ENCODE data around the gene DPP4. TPM values are rescaled to one million over a fixed set of nuclear protein-coding genes. Genes with fewer than 3 reads are reported as not detected.

Gene DPP4
- total RNA-seq, 1 donor from 2014 or later = 137 TPM

GRCh38 chr2:161992531-161992930 is 81.5 kb downstream of the DPP4 start:
- intact Hi-C loops (cut with micrococcal nuclease) = loop anchor here (1.0 to 10.0 kb wide), 9 partner anchors 12 to 828 kb away; partner anchors contain the start of genes DPP4, IFIH1 and TANK

- intact Hi-C loops (cut with micrococcal nuclease) = loop anchor here (1.0 to 10.0 kb wide), 9 partner anchors 12 to 827 kb away; partner anchors contain the start of genes DPP4, IFIH1 and TANK
Measured at GRCh38 chr2:161991991-161992390, 82.0 kb downstream of the DPP4 start.

GRCh38 chr2:161990741-161991140 is 83.3 kb downstream of the DPP4 start:
- intact Hi-C loops (cut with micrococcal nuclease) = loop anchor here (5.0 to 10.0 kb wide), 5 partner anchors 67 to 826 kb away; partner anchors contain the start of genes DPP4, IFIH1 and TANK

- intact Hi-C loops (cut with micrococcal nuclease) = loop anchor here (5.0 to 10.0 kb wide), 5 partner anchors 67 to 825 kb away; partner anchors contain the start of genes DPP4, IFIH1 and TANK
Measured at GRCh38 chr2:161990036-161990435, 84.0 kb downstream of the DPP4 start.

- intact Hi-C loops (cut with micrococcal nuclease) = no loop called here
Measured at GRCh38 chr2:161988589-161988988, 85.4 kb downstream of the DPP4 start.

GRCh38 chr2:161987311-161987710 is 86.7 kb downstream of the DPP4 start:
- intact Hi-C loops (cut with micrococcal nuclease) = no loop called here

- intact Hi-C loops (cut with micrococcal nuclease) = no loop called here
Measured at GRCh38 chr2:161983866-161984265, 90.1 kb downstream of the DPP4 start.

- intact Hi-C loops (cut with micrococcal nuclease) = no loop called here
Measured at GRCh38 chr2:161983331-161983651, 90.7 kb downstream of the DPP4 start.

GRCh38 chr2:161982548-161983330 is 91.3 kb downstream of the DPP4 start:
- intact Hi-C loops (cut with micrococcal nuclease) = no loop called here

GRCh38 chr2:161981679-161982250 is 92.2 kb downstream of the DPP4 start:
- intact Hi-C loops (cut with micrococcal nuclease) = no loop called here

- intact Hi-C loops (cut with micrococcal nuclease) = no loop called here
Measured at GRCh38 chr2:161980976-161981375, 93.0 kb downstream of the DPP4 start.

- intact Hi-C loops (cut with micrococcal nuclease) = loop anchor here (2.0 kb wide), 1 partner anchor 13 kb away; no protein-coding TSS in a partner anchor
Measured at GRCh38 chr2:161979490-161979889, 94.5 kb downstream of the DPP4 start.

GRCh38 chr2:161977926-161978325 is 96.1 kb downstream of the DPP4 start:
- intact Hi-C loops (cut with micrococcal nuclease) = loop anchor here (2.0 kb wide), 1 partner anchor 15 kb away; no protein-coding TSS in a partner anchor

GRCh38 chr2:161976917-161977316 is 97.1 kb downstream of the DPP4 start:
- intact Hi-C loops (cut with micrococcal nuclease) = no loop called here

- intact Hi-C loops (cut with micrococcal nuclease) = no loop called here
Measured at GRCh38 chr2:161976295-161976694, 97.7 kb downstream of the DPP4 start.

GRCh38 chr2:161975813-161976160 is 98.2 kb downstream of the DPP4 start:
- intact Hi-C loops (cut with micrococcal nuclease) = no loop called here

- intact Hi-C loops (cut with micrococcal nuclease) = no loop called here
Measured at GRCh38 chr2:161975062-161975812, 98.8 kb downstream of the DPP4 start.

GRCh38 chr2:161974461-161974860 is 99.6 kb downstream of the DPP4 start:
- intact Hi-C loops (cut with micrococcal nuclease) = no loop called here

- intact Hi-C loops (cut with micrococcal nuclease) = no loop called here
Measured at GRCh38 chr2:161972866-161973265, 101.1 kb downstream of the DPP4 start.

- intact Hi-C loops (cut with micrococcal nuclease) = no loop called here
Measured at GRCh38 chr2:161972232-161972631, 101.8 kb downstream of the DPP4 start.

GRCh38 chr2:161971551-161971950 is 102.5 kb downstream of the DPP4 start:
- intact Hi-C loops (cut with micrococcal nuclease) = no loop called here

- intact Hi-C loops (cut with micrococcal nuclease) = no loop called here
Measured at GRCh38 chr2:161969159-161969558, 104.9 kb downstream of the DPP4 start.
